H1 (cell line): ENCODE results near the gene PRMT2. TPM values are rescaled to one million over a fixed set of nuclear protein-coding genes. Genes with fewer than 3 reads are reported as not detected.

Experiments used
- polyA plus RNA-seq, 7 experiments: library from polyadenylated mRNA; depleted of rRNA in 3 of 7; stranded (reverse) in 5 of 7; unstranded in 2 of 7; fragments of >200 nt in 5 of 7; fragments of 200-250 nt in 2 of 7; gene quantifications; 1 replicate in 5 of 7; 2 replicates in 1 of 7; 4 replicates in 1 of 7; pipeline versions ENCODE4 v1.2.1 to v1.2.3, GENCODE V29; 2011 to 2013; ENCODE audit warnings: missing spikeins in 2 of 7, mixed read lengths in 2 of 7
- total RNA-seq: library from RNA; stranded (reverse); fragmentation: NEBNext Ultra II Directional; extraction: Animal tissue kit (Norgen Biotek cat#: 25700); gene quantifications from 2 replicates; pipeline ENCODE4 v1.2.1, GENCODE V29; 2021

Gene PRMT2
- total and polyA plus RNA-seq, 2 of the 8 experiments (the other 6 are each of a cell fraction or from before 2014, with no cell fraction given), result 45.8 to 59.2 TPM

Other genes starting within 250 kb of the PRMT2 start
- 24.4 and 27.1 TPM in 2 replicates for gene DIP2A, start 176.8 kb upstream of the PRMT2 start, total RNA-seq
- 16.0 and 23.2 TPM in 2 replicates for gene DIP2A, start 176.8 kb upstream of the PRMT2 start, polyA plus RNA-seq (2011; rRNA removed)
- 0.38 and 0.69 TPM in 2 replicates for gene S100B, start 30.6 kb upstream of the PRMT2 start, total RNA-seq
- gene S100B, start 30.6 kb upstream of the PRMT2 start, polyA plus RNA-seq (2011; rRNA removed), result 0.36 and 0.47 TPM in 2 replicates